GM19324 (cell line): ENCODE measurements around the gene NRL.
"Not testable (repeated sequence)": the region's sequence is repeated elsewhere in the genome, so short reads cannot be mapped to it uniquely, and the experiment has no call there.

ENCODE experiments used
- ATAC-seq: cut with Tn5 transposase; IDR thresholded peaks from one replicate; pipeline ENCODE4 v1.9.1; 2021; ENCODE audit warnings: mild to moderate bottlenecking, moderate library complexity; ENCODE audit not compliant: unreplicated experiment, low FRiP score

The NRL gene

DNA sequence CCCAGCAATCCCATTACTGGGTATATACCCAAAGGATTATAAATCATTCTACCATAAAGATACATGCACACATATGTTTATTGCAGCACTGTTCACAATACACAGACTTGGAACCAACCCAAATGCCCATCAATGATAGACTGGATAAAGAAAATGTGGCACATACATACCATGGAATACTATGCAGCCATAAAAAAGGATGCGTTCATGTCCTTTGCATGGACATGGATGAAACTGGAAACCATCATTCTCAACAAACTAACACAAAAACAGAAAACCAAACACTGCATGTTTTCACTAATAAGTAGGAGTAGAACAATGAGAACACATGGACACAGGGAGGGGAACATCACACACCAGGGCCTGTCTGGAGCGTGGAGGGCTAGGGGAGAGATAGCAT lies 83.4 kb downstream of the NRL start:
- ATAC-seq, result not testable (repeated sequence)

DNA sequence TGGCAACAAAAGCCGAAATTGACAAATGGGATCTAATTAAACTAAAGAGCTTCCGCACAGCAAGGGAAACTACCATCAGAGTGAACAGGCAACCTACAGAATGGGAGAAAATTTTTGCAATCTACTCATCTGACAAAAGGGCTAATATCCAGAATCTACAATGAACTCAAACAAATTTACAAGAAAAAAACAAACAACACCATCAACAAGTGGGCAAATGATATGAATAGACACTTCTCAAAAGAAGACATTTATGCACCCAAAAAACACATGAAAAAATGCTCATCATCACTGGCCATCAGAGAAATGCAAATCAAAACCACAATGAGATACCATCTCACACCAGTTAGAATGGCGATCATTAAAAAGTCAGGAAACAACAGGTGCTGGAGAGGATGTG lies 85.1 kb downstream of the NRL start:
- not testable (repeated sequence) for ATAC-seq
